Body of pancreas (tissue), 4 donors: ENCODE results near the gene PCDHGB3. TPM values are rescaled to one million over a fixed set of nuclear protein-coding genes. Genes with fewer than 3 reads are reported as not detected.
"Not testable (repeated sequence)": the region's sequence is repeated elsewhere in the genome, so short reads cannot be mapped to it uniquely, and the experiment has no call there.

Experiments used
- ATAC-seq: fragments of 150-250 bp; one replicate; pipeline ENCODE4 v1.9.1; 2016
- DNase-seq, 4 donors: peaks; one replicate each; pipeline ENCODE4 v3.0.0-alpha.2; 2019
- H3K27ac ChIP-seq, 4 donors: fragments of 200-600 bp; sonication (generic); 1 replicate in 3 of 4; 2 replicates in 1 of 4; pipeline versions ENCODE4 v1.5.1 to v1.6.1; 2016 to 2019; ENCODE audit warnings: mild to moderate bottlenecking in 1 of 4, mixed read lengths in 1 of 4, moderate library complexity in 1 of 4
- H3K27me3 ChIP-seq, 2 donors: fragments of 200-600 bp; sonication (generic); one replicate each; pipeline ENCODE4 v1.6.0; 2016; ENCODE audit warnings: mild to moderate bottlenecking in 1 of 2
- H3K36me3 ChIP-seq, 2 donors: fragments of 200-600 bp; sonication (generic); replicated peaks in 1 of 2; 2 replicates each; pipeline ENCODE4 v1.5.1; 2016; ENCODE audit warnings: low read depth in 2 of 2; ENCODE audit not compliant: insufficient read depth in 1 of 2
- H3K4me1 ChIP-seq: fragments of 200-600 bp; sonication (generic); one replicate; pipeline ENCODE4 v1.6.0; 2016
- H3K4me3 ChIP-seq, 2 donors: fragments of 200-600 bp; sonication (generic); 1 replicate in 1 of 2; 2 replicates in 1 of 2; pipeline ENCODE4 v1.5.1; 2016 to 2019
- H3K9me3 ChIP-seq, 3 donors: fragments of 200-600 bp; sonication (generic); 1 replicate in 2 of 3; 2 replicates in 1 of 3; pipeline ENCODE4 v1.5.1; 2016
- POLR2A ChIP-seq, 3 donors: fragments of 450-650 bp; IDR thresholded peaks; one replicate each; pipeline ENCODE4 v1.6.1; 2016; ENCODE audit warnings: antibody characterized with exemption in 3 of 3, mild to moderate bottlenecking in 2 of 3
- WGBS, 2 donors: methylation state at CpG; one replicate each; pipeline ENCODE4 v1.1.5; 2017; 5-methylcytosine and 5-hydroxymethylcytosine counted together
- intact Hi-C: fragments of 100-400 bp; cut with DNase I; formaldehyde crosslinking; loops from one replicate; pipeline ENCODE4 v1.15.1; 2023
- total RNA-seq, 2 donors: library from RNA; depleted of rRNA; stranded (reverse); fragments of >200 nt; gene quantifications; one replicate each; pipeline ENCODE4 v1.1.0, GENCODE V29; 2016
- TF ChIP-seq, protein P1 (sequence below), 7 experiments: fragments of 450-650 bp in 4 of 7; fragments of 200-600 bp in 3 of 7; sonication (generic) in 3 of 7; IDR thresholded peaks; one replicate each; pipeline ENCODE4 v1.5.1; 2016 to 2019; ENCODE audit warnings: antibody characterized with exemption in 7 of 7

Gene PCDHGB3
- total RNA-seq, 2 donors from 2014 or later: 4.2 to 10.2 TPM

DNA sequence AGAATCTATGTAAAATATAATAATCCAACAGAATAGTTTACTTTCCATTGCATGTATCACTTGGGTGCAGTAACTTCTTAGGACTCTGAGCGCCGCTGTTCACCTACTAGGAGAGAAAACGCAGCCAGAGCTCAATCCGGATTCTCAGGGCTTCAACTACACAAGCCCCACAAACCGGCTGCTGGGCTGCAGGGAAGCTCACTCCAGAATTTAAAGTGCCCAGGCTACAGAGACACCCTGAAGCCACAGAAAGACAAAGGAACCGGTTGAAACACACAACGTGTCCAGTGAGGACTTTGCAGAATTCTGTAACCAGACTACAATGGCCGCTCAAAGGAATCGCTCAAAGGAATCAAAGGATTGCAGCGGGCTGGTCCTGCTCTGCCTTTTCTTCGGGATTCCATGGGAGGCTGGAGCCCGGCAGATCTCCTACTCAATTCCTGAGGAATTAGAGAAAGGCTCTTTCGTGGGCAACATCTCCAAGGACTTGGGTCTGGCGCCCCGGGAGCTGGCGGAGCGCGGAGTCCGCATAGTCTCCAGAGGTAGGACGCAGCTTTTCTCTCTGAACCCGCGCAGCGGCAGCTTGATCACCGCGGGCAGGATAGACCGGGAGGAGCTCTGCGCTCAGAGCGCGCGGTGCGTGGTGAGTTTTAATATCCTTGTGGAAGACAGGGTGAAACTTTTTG, 43.0 kb downstream of the PCDHGB3 start, which contains the start of gene PCDHGA10:
Gene PCDHGA10 (plus strand): TSS at position 134 of the 686 bp plus-strand sequence. CDS start 189 bp downstream, at position 323.
- intact Hi-C loops: loop anchor here (10.0 kb wide), 1 partner anchor 102 kb away; no protein-coding TSS in a partner anchor
- 19 to 24% methylated on average over 31 of the region's 31 CpGs for WGBS, 2 donors

DNA sequence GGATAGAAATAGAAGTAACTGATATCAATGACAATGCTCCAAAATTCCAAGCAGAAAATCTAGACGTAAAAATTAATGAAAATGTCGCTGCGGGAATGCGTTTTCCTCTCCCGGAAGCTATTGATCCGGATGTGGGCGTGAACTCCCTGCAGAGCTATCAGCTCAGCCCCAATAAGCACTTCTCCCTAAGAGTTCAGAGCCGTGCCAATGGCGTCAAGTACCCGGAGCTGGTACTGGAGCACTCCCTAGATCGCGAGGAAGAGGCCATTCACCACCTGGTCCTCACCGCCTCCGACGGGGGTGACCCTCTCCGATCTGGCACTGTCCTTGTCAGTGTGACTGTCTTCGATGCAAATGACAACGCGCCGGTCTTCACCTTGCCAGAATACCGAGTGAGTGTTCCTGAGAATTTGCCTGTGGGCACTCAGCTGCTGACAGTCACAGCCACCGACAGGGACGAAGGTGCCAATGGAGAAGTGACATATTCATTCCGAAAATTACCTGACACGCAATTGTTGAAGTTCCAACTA, 43.6 kb downstream of the PCDHGB3 start:
- Histone ChIP-seq H3K4me1 (no peaks in the 10 kb centered on the region), H3K9me3 (peaks cover 0 to 70% (median 7%) of the 10 kb centered on the region in 3 donors), H3K36me3 (no peaks in the 10 kb centered on the region), H3K27me3 (no peaks in the 10 kb centered on the region), H3K4me3 (no peak overlapping the region), H3K27ac (no peak overlapping the region)
- ATAC-seq: no peak
- intact Hi-C loops: loop anchor here (10.0 kb wide), 1 partner anchor 101 kb away; no protein-coding TSS in a partner anchor
- WGBS, 2 donors: 18 to 23% methylated on average over 24 to 25 of the region's 25 CpGs
- no peak for DNase-seq
- TF ChIP-seq, protein P1, sequence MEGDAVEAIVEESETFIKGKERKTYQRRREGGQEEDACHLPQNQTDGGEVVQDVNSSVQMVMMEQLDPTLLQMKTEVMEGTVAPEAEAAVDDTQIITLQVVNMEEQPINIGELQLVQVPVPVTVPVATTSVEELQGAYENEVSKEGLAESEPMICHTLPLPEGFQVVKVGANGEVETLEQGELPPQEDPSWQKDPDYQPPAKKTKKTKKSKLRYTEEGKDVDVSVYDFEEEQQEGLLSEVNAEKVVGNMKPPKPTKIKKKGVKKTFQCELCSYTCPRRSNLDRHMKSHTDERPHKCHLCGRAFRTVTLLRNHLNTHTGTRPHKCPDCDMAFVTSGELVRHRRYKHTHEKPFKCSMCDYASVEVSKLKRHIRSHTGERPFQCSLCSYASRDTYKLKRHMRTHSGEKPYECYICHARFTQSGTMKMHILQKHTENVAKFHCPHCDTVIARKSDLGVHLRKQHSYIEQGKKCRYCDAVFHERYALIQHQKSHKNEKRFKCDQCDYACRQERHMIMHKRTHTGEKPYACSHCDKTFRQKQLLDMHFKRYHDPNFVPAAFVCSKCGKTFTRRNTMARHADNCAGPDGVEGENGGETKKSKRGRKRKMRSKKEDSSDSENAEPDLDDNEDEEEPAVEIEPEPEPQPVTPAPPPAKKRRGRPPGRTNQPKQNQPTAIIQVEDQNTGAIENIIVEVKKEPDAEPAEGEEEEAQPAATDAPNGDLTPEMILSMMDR (IDR thresholded peaks at IDR 0.05): no peak
- TF ChIP-seq POLR2A (IDR thresholded peaks at IDR 0.05): no peak

More for the DNA sequence above, 43.0 kb downstream of the PCDHGB3 start, which contains the start of gene PCDHGA10:
- no peaks in the 10 kb centered on the region for H3K27me3 ChIP-seq
- TF ChIP-seq, protein P1 (IDR thresholded peaks at IDR 0.05): peak in 4 of 7 experiments; percentile 16 to 43 (median 32)
- no peak for TF ChIP-seq POLR2A (IDR thresholded peaks at IDR 0.05)
- H3K9me3 ChIP-seq: peaks cover 0 to 67% (median 7%) of the 10 kb centered on the region in 3 donors
- ATAC-seq (no peak), DNase-seq (peak in 3 of 4 donors; percentile 40 to 54 (median 40))
- H3K4me1 ChIP-seq: no peaks in the 10 kb centered on the region
- H3K36me3 ChIP-seq: no peaks in the 10 kb centered on the region
- no peak within 1 kb of the TSS for H3K27ac ChIP-seq
- no peak within 1 kb of the TSS for H3K4me3 ChIP-seq

DNA sequence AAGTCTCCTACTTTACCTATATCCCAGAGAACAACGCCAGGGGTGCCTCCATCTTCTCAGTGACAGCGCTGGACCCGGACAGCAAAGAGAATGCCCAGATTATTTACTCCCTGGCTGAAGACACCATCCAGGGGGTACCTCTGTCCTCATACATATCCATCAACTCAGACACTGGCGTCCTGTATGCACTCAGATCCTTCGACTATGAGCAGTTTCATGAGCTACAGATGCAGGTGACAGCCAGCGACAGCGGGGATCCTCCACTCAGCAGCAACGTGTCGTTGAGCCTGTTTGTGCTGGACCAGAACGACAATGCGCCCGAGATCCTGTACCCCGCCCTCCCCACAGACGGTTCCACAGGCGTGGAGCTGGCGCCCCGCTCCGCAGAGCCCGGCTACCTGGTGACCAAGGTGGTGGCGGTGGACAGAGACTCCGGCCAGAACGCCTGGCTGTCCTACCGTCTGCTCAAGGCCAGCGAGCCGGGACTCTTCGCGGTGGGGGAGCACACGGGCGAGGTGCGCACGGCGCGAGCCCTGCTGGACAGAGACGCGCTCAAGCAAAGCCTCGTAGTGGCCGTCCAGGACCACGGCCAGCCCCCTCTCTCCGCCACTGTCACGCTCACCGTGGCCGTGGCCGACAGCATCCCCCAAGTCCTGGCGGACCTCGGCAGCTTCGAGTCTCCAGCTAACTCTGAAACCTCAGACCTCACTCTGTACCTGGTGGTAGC, 44.7 kb downstream of the PCDHGB3 start:
- not testable (repeated sequence) for H3K27ac ChIP-seq, DNase-seq, H3K27me3 ChIP-seq, H3K4me3 ChIP-seq, H3K4me1 ChIP-seq, H3K36me3 ChIP-seq, ATAC-seq
- intact Hi-C loops: loop anchor here (10.0 kb wide), 1 partner anchor 100 kb away; no protein-coding TSS in a partner anchor
- peaks cover 0 to 70% (median 9%) of the 10 kb centered on the region in 3 donors for H3K9me3 ChIP-seq
- 19 to 28% methylated on average over 26 to 46 of the region's 46 CpGs for WGBS, 2 donors

DNA sequence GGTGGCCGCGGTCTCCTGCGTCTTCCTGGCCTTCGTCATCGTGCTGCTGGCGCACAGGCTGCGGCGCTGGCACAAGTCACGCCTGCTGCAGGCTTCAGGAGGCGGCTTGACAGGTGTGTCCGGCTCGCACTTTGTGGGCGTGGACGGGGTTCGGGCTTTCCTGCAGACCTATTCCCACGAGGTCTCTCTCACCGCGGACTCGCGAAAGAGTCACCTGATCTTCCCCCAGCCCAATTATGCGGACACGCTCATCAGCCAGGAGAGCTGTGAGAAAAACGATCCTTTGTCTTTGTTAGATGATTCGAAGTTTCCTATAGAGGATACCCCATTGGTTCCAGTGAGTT, 45.2 kb downstream of the PCDHGB3 start:
- ATAC-seq, H3K27ac ChIP-seq, H3K36me3 ChIP-seq, H3K27me3 ChIP-seq, DNase-seq, H3K4me3 ChIP-seq, H3K4me1 ChIP-seq: not testable (repeated sequence)
- H3K9me3 ChIP-seq: peaks cover 0 to 70% (median 8%) of the 10 kb centered on the region in 3 donors
- intact Hi-C loops: loop anchor here (10.0 kb wide), 1 partner anchor 100 kb away; no protein-coding TSS in a partner anchor
- WGBS, 2 donors: 13 to 30% methylated on average over 22 to 24 of the region's 24 CpGs

DNA sequence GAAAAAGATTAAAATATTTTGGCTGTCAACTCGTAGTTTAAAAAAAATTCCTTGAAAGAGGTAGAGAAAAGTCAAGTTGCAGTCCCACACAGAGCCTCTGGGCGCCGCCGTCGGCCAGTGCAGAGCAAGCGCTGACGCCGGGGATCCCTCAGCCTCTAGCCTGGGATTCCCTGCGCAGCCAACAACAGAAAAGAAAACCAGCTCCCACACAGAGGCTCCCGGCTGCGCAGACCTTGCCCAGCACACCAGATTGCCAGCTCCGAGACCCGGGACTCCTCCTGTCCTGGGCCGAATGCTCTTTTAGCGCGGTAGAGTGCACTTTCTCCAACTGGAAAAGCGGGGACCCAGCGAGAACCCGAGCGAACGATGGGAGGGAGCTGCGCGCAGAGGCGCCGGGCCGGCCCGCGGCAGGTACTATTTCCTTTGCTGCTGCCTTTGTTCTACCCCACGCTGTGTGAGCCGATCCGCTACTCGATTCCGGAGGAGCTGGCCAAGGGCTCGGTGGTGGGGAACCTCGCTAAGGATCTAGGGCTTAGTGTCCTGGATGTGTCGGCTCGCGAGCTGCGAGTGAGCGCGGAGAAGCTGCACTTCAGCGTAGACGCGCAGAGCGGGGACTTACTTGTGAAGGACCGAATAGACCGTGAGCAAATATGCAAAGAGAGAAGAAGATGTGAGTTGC, 47.6 kb downstream of the PCDHGB3 start, which contains the start of gene PCDHGB7:
Gene PCDHGB7 (plus strand): TSS at position 184 of the 679 bp plus-strand sequence. CDS start 183 bp downstream, at position 367.
- Histone ChIP-seq H3K9me3 (peaks cover 0 to 82% (median 8%) of the 10 kb centered on the region in 3 donors), H3K4me3 (peak within 1 kb of the TSS in 1 of 2 donors; percentile 4)
- H3K27ac ChIP-seq, H3K4me1 ChIP-seq, H3K27me3 ChIP-seq, H3K36me3 ChIP-seq: not testable (repeated sequence)
- TF ChIP-seq, protein P1 (IDR thresholded peaks at IDR 0.05): peak in 6 of 7 experiments; percentile 25 to 65 (median 60)
- WGBS, 2 donors: 5 to 9% methylated on average over 30 to 47 of the region's 47 CpGs
- intact Hi-C loops: loop anchor here (10.0 kb wide), 1 partner anchor 97 kb away; no protein-coding TSS in a partner anchor
- DNase-seq (peak; percentile 54 to 72 (median 66)), ATAC-seq (peak; percentile 82)
